OCI-LY7 (cell line): Measurements from ENCODE around the gene CNTN4.

Experiments used
- EZH2phosphoT487 ChIP-seq: fragments of 200-600 bp; sonication (generic); IDR thresholded peaks from 2 replicates; pipeline ENCODE4 v1.6.1; 2018; ENCODE audit warnings: low read depth, borderline replicate concordance, mild to moderate bottlenecking, mixed run types, antibody characterized with exemption, low read length, moderate library complexity, mixed read lengths
- TF ChIP-seq, protein P1 (sequence below): fragments of 200-600 bp; sonication (generic); conservative IDR thresholded peaks from 2 replicates; pipeline ENCODE4 v1.5.1; 2014; ENCODE audit warnings: mild to moderate bottlenecking, antibody characterized with exemption, low read length, moderate library complexity, mixed read lengths

DNA sequence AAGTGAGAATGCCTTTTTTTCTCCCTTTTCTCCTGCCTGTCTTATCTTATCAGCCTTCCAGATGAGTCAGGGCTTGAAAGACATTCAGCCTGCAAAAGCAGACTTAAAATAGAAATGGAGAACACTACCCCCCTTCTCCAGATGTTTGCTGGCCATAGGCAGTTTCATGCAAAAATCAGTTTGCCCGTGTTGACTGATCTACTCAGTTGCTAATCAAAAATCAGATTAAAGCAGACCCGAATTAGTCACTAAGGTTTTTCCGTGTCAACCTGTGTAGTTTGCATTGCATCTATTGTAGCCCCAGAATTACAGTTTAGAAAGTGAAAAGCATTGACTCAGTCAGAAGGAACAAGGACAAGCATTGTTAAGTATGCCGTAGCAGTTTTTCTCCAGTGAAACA, 955.3 kb downstream of the CNTN4 start:
- TF ChIP-seq, protein P1, sequence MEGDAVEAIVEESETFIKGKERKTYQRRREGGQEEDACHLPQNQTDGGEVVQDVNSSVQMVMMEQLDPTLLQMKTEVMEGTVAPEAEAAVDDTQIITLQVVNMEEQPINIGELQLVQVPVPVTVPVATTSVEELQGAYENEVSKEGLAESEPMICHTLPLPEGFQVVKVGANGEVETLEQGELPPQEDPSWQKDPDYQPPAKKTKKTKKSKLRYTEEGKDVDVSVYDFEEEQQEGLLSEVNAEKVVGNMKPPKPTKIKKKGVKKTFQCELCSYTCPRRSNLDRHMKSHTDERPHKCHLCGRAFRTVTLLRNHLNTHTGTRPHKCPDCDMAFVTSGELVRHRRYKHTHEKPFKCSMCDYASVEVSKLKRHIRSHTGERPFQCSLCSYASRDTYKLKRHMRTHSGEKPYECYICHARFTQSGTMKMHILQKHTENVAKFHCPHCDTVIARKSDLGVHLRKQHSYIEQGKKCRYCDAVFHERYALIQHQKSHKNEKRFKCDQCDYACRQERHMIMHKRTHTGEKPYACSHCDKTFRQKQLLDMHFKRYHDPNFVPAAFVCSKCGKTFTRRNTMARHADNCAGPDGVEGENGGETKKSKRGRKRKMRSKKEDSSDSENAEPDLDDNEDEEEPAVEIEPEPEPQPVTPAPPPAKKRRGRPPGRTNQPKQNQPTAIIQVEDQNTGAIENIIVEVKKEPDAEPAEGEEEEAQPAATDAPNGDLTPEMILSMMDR, result no peak
- TF ChIP-seq EZH2phosphoT487, result no peak
